SK-N-SH (cell line): Measurements from ENCODE around the gene PPP1R16B. TPM values are rescaled to one million over a fixed set of nuclear protein-coding genes. Genes with fewer than 3 reads are reported as not detected.

ENCODE experiments used
- CTCF ChIA-PET: fragments of 300-600, 350-600 bp; formaldehyde crosslinking; extraction: SDS; loops from one replicate; lab custom pipeline; 2021; lab: Yijun Ruan, JAX
- POLR2A ChIA-PET: fragments of 350-600 bp; sonication (Branson Sonifier 250); formaldehyde crosslinking; extraction: SDS; loops from one replicate; lab custom pipeline; 2020; ENCODE audit warnings: antibody characterized with exemption, inconsistent platforms; lab: Yijun Ruan, JAX
- DNase-seq: peaks from one replicate; pipeline ENCODE4 v3.0.0; 2012
- H2AFZ ChIP-seq: fragments of 200-600 bp; sonication (generic); 2 replicates; pipeline ENCODE4 v1.8.1; 2016; ENCODE audit warnings: antibody characterized with exemption, mild to moderate bottlenecking, low read depth
- H3F3A ChIP-seq: fragments of 200-600 bp; sonication (generic); replicated peaks from 2 replicates; pipeline ENCODE3; 2016; ENCODE audit warnings: antibody characterized with exemption, mild to moderate bottlenecking; ENCODE audit not compliant: insufficient read depth
- H3K27ac ChIP-seq, 2 experiments: fragments of 200-500 bp in 1 of 2; fragments of 200-600 bp in 1 of 2; sonication (Bioruptor generic) in 1 of 2; sonication (generic), shearing (Covaris generic) in 1 of 2; 2 replicates each; pipeline versions ENCODE4 v1.5.1 to v1.6.1; 2014 to 2016; ENCODE audit warnings: low read depth in 2 of 2, inconsistent platforms in 1 of 2, low read length in 1 of 2, mild to moderate bottlenecking in 1 of 2, mixed read lengths in 1 of 2
- H3K27me3 ChIP-seq: fragments of 200-600 bp; sonication (generic), shearing (Covaris generic); 2 replicates; pipeline ENCODE4 v1.6.1; 2016; ENCODE audit warnings: mixed run types; ENCODE audit not compliant: insufficient read depth
- H3K36me3 ChIP-seq, 2 experiments: fragments of 200-500 bp in 1 of 2; fragments of 200-600 bp in 1 of 2; sonication (Bioruptor generic) in 1 of 2; sonication (generic) in 1 of 2; replicated peaks in 1 of 2; 2 replicates each; pipeline versions ENCODE3 to v1.5.1; 2014 to 2016; ENCODE audit warnings: low read length in 1 of 2, mild to moderate bottlenecking in 1 of 2; ENCODE audit not compliant: insufficient read depth in 2 of 2, control insufficient read depth in 1 of 2
- H3K4me1 ChIP-seq, 2 experiments: fragments of 200-500 bp in 1 of 2; fragments of 200-600 bp in 1 of 2; sonication (Bioruptor generic) in 1 of 2; sonication (generic), shearing (Covaris generic) in 1 of 2; 2 replicates each; pipeline versions ENCODE4 v1.5.1 to v1.6.1; 2014 to 2016; ENCODE audit warnings: low read depth in 1 of 2, low read length in 1 of 2, mixed run types in 1 of 2; ENCODE audit not compliant: insufficient read depth in 2 of 2, control insufficient read depth in 1 of 2
- H3K4me2 ChIP-seq: fragments of 200-600 bp; sonication (generic), shearing (Covaris generic); 2 replicates; pipeline ENCODE4 v1.6.1; 2017; ENCODE audit warnings: mixed run types
- H3K4me3 ChIP-seq, 2 experiments: fragments of 200-500 bp in 1 of 2; fragments of 200-600 bp in 1 of 2; sonication (Bioruptor generic) in 1 of 2; sonication (generic), shearing (Covaris generic) in 1 of 2; 2 replicates each; pipeline versions ENCODE4 v1.5.1 to v1.8.1; 2014 to 2016; ENCODE audit warnings: low read depth in 2 of 2, inconsistent platforms in 1 of 2, low read length in 1 of 2, mild to moderate bottlenecking in 1 of 2, mixed read lengths in 1 of 2, moderate library complexity in 1 of 2
- H3K79me2 ChIP-seq: fragments of 200-600 bp; sonication (generic); 2 replicates; pipeline ENCODE4 v1.8.1; 2017; ENCODE audit warnings: mild to moderate bottlenecking; ENCODE audit not compliant: insufficient read depth
- H3K9ac ChIP-seq: fragments of 200-600 bp; sonication (generic); 2 replicates; pipeline ENCODE4 v1.6.1; 2017; ENCODE audit warnings: mixed run types
- H3K9me2 ChIP-seq: fragments of 200-600 bp; sonication (generic); 2 replicates; pipeline ENCODE4 v1.6.1; 2017; ENCODE audit warnings: mixed run types
- H3K9me3 ChIP-seq: fragments of 200-600 bp; sonication (generic); 2 replicates; pipeline ENCODE4 v1.6.1; 2017; ENCODE audit warnings: mixed run types, mild to moderate bottlenecking, moderate library complexity
- H4K20me1 ChIP-seq: fragments of 200-600 bp; sonication (generic); 2 replicates; pipeline ENCODE4 v1.6.1; 2017; ENCODE audit warnings: mild to moderate bottlenecking, mixed run types; ENCODE audit not compliant: insufficient read depth
- ELF1 ChIP-seq: IDR thresholded peaks from 2 replicates; pipeline ENCODE4 v1.4.0; 2012
- EP300 ChIP-seq, 2 experiments: IDR thresholded peaks; 2 replicates each; pipeline versions ENCODE4 v1.4.0 to v1.6.1; 2012; ENCODE audit warnings: borderline replicate concordance in 1 of 2, low read depth in 1 of 2, low read length in 1 of 2
- EZH2phosphoT487 ChIP-seq: fragments of 200-600 bp; sonication (generic); IDR thresholded peaks from 2 replicates; pipeline ENCODE4 v1.6.1; 2017; ENCODE audit warnings: low read depth, mixed run types, mild to moderate bottlenecking, antibody characterized with exemption, moderate library complexity, borderline replicate concordance
- FOXJ3 ChIP-seq: sonication (generic); formaldehyde crosslinking; IDR thresholded peaks from 2 replicates; pipeline ENCODE4 v1.5.1; 2020; ENCODE audit warnings: mild to moderate bottlenecking, missing genetic modification reagents
- FOXM1 ChIP-seq: IDR thresholded peaks from 2 replicates; pipeline ENCODE4 v1.4.0; 2012; ENCODE audit warnings: low read depth, mild to moderate bottlenecking
- GABPA ChIP-seq: IDR thresholded peaks from 2 replicates; pipeline ENCODE4 v1.4.0; 2012; ENCODE audit warnings: low read depth, mild to moderate bottlenecking
- NRF1 ChIP-seq: IDR thresholded peaks from 2 replicates; pipeline ENCODE4 v1.6.1; 2012; ENCODE audit warnings: low read depth, mild to moderate bottlenecking, low read length
- RAD21 ChIP-seq: IDR thresholded peaks from 2 replicates; pipeline ENCODE4 v1.6.1; 2012; ENCODE audit warnings: mild to moderate bottlenecking, low read length
- RCOR1 ChIP-seq: fragments of 150-350 bp; IDR thresholded peaks from 2 replicates; pipeline ENCODE4 v1.6.1; 2017; ENCODE audit warnings: antibody characterized with exemption, low read length
- REST ChIP-seq: IDR thresholded peaks from 2 replicates; pipeline ENCODE4 v1.6.1; 2012; ENCODE audit warnings: mild to moderate bottlenecking, low read depth, low read length, moderate library complexity
- SIN3A ChIP-seq: IDR thresholded peaks from 2 replicates; pipeline ENCODE4 v1.6.1; 2012; ENCODE audit warnings: low read depth, mild to moderate bottlenecking, low read length, moderate library complexity, borderline replicate concordance
- TCF12 ChIP-seq: IDR thresholded peaks from 2 replicates; pipeline ENCODE4 v1.4.0; 2012
- TEAD4 ChIP-seq: IDR thresholded peaks from 2 replicates; pipeline ENCODE4 v1.4.0; 2012; ENCODE audit warnings: mild to moderate bottlenecking, borderline replicate concordance; ENCODE audit not compliant: insufficient read depth
- USF2 ChIP-seq: fragments of 150-350 bp; IDR thresholded peaks from 2 replicates; pipeline ENCODE4 v1.6.1; 2017; ENCODE audit warnings: antibody characterized with exemption, low read length, low read depth, borderline replicate concordance
- YY1 ChIP-seq: IDR thresholded peaks from 2 replicates; pipeline ENCODE4 v1.4.0; 2012; ENCODE audit warnings: low read depth, mild to moderate bottlenecking
- WGBS: methylation state at CpG from one replicate; pipeline ENCODE4 v1.1.6; 2017; ENCODE audit warnings: low lambda C conversion rate; 5-methylcytosine and 5-hydroxymethylcytosine counted together
- polyA plus RNA-seq, 3 experiments: library from polyadenylated mRNA; depleted of rRNA; stranded (reverse); fragments of >200 nt; gene quantifications; 2 replicates each; pipeline ENCODE4 v1.2.3, GENCODE V29; 2012
- TF ChIP-seq, protein P1 (sequence below): IDR thresholded peaks from 2 replicates; pipeline ENCODE4; 2012

Gene PPP1R16B
- polyA plus RNA-seq, 1 of the 3 experiments (the other 2 are of a cell fraction), result 0.28 TPM

- Histone ChIP-seq H3K9me2 (no peaks in the 10 kb centered on the region), H3K27me3 (no peaks in the 10 kb centered on the region), H3K9ac (no peak overlapping the region), H2AFZ (no peak overlapping the region), H4K20me1 (no peaks in the 10 kb centered on the region), H3K27ac (no peak overlapping the region), H3K4me2 (no peak overlapping the region), H3K36me3 (no peaks in the 10 kb centered on the region), H3K4me1 (0 out of 4 replicates have a peak, but pooled peaks cover 0 to 4% of the 10 kb centered on the region in 2 experiments), H3K9me3 (no peaks in the 10 kb centered on the region), H3K79me2 (no peaks in the 10 kb centered on the region), H3F3A (peaks cover 6% of the 10 kb centered on the region), H3K4me3 (no peak overlapping the region)
- 67% methylated on average over 3 of the region's 3 CpGs for WGBS
- DNase-seq, result no peak
- POLR2A ChIA-PET, result no interaction called here
- TF ChIP-seq GABPA (no peak), YY1 (no peak), NRF1 (no peak), SIN3A (no peak), RCOR1 (no peak), ELF1 (no peak), FOXJ3 (no peak), TCF12 (no peak), FOXM1 (no peak), USF2 (no peak)
- CTCF ChIA-PET, result no interaction called here
These were observed 23.2 kb upstream of the PPP1R16B start for GRCh38 chr20:38782275-38782674.

- H4K20me1 ChIP-seq, result no peaks in the 10 kb centered on the region
- 0 out of 4 replicates have a peak, but pooled peaks cover 0 to 4% of the 10 kb centered on the region in 2 experiments for H3K4me1 ChIP-seq
- CTCF ChIA-PET, result interaction anchor here (0.9 to 2.4 kb wide), 2 partner anchors 105 to 138 kb away, joined by 3 to 5 read pairs; no protein-coding TSS in a partner anchor
- H3F3A ChIP-seq, result peaks cover 6% of the 10 kb centered on the region
- H3K27me3 ChIP-seq, result no peaks in the 10 kb centered on the region
- H3K9ac ChIP-seq, result no peak overlapping the region
- no peaks in the 10 kb centered on the region for H3K79me2 ChIP-seq
- no peaks in the 10 kb centered on the region for H3K9me2 ChIP-seq
- TF ChIP-seq FOXM1, result no peak
- no peak for TF ChIP-seq REST
- TF ChIP-seq RAD21, result no peak
- TF ChIP-seq EP300 (IDR thresholded peaks at IDR 0.05; ENCODE audit: borderline replicate concordance in 1 of 2, low read depth in 1 of 2, low read length in 1 of 2), result no peak
- no peak for TF ChIP-seq NRF1
- no peak for TF ChIP-seq SIN3A
- no peak for TF ChIP-seq TEAD4
- TF ChIP-seq EZH2phosphoT487, result no peak
- TF ChIP-seq, protein P1, sequence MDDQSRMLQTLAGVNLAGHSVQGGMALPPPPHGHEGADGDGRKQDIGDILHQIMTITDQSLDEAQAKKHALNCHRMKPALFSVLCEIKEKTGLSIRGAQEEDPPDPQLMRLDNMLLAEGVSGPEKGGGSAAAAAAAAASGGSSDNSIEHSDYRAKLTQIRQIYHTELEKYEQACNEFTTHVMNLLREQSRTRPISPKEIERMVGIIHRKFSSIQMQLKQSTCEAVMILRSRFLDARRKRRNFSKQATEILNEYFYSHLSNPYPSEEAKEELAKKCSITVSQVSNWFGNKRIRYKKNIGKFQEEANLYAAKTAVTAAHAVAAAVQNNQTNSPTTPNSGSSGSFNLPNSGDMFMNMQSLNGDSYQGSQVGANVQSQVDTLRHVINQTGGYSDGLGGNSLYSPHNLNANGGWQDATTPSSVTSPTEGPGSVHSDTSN, result no peak
- no peak overlapping the region for H3K4me3 ChIP-seq
- no peak overlapping the region for H3K4me2 ChIP-seq
- no peak overlapping the region for H2AFZ ChIP-seq
- no peak for DNase-seq
- H3K36me3 ChIP-seq, result no peaks in the 10 kb centered on the region
- H3K9me3 ChIP-seq, result no peaks in the 10 kb centered on the region
- POLR2A ChIA-PET, result no interaction called here
- H3K27ac ChIP-seq, result no peak overlapping the region
- 78% methylated on average over 7 of the region's 7 CpGs for WGBS
These were observed 17.6 kb upstream of the PPP1R16B start for GRCh38 chr20:38787870-38788269.
